Sigmoid colon (tissue), 3 donors: ENCODE data around the gene DSCAM.

ENCODE experiments used
- POLR2A ChIP-seq, 2 donors: fragments of 450-650 bp; IDR thresholded peaks; one replicate each; pipeline ENCODE4 v1.6.1; 2016; ENCODE audit warnings: antibody characterized with exemption in 2 of 2, mild to moderate bottlenecking in 2 of 2, moderate library complexity in 2 of 2
- TF ChIP-seq, protein P1 (sequence below), 4 experiments: fragments of 450-650 bp in 3 of 4; fragments of 200-600 bp in 1 of 4; IDR thresholded peaks; one replicate each; pipeline ENCODE4 v1.5.1; 2016 to 2019; ENCODE audit warnings: antibody characterized with exemption in 4 of 4, mild to moderate bottlenecking in 3 of 4, moderate library complexity in 2 of 4

DNA sequence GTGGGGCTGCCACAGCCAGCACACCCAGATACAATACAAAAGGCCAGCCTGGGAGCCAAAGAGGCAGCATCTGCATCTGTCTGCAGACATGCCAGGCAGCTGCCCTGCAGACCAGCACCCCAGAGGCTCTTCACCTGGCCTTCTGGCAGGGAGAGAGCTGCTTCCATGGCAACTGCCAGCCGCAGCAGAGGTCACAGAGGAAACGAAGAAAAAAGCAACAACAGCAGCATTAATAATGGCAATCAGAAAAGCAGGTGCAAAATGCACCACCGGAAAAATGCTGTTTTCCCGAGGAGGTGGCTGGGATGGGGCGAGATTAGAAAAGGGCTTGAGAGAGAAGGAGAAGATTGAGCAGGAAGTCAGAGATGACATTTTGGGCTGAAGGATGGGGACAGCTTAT, 670.2 kb downstream of the DSCAM start:
- TF ChIP-seq, protein P1, sequence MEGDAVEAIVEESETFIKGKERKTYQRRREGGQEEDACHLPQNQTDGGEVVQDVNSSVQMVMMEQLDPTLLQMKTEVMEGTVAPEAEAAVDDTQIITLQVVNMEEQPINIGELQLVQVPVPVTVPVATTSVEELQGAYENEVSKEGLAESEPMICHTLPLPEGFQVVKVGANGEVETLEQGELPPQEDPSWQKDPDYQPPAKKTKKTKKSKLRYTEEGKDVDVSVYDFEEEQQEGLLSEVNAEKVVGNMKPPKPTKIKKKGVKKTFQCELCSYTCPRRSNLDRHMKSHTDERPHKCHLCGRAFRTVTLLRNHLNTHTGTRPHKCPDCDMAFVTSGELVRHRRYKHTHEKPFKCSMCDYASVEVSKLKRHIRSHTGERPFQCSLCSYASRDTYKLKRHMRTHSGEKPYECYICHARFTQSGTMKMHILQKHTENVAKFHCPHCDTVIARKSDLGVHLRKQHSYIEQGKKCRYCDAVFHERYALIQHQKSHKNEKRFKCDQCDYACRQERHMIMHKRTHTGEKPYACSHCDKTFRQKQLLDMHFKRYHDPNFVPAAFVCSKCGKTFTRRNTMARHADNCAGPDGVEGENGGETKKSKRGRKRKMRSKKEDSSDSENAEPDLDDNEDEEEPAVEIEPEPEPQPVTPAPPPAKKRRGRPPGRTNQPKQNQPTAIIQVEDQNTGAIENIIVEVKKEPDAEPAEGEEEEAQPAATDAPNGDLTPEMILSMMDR (IDR thresholded peaks at IDR 0.05), result no peak
- TF ChIP-seq POLR2A (IDR thresholded peaks at IDR 0.05), result no peak
